AG08396 (cell line): ENCODE measurements around the gene ABT1.
"Not testable (repeated sequence)": the region's sequence is repeated elsewhere in the genome, so short reads cannot be mapped to it uniquely, and the experiment has no call there.

Source experiments
- DNase-seq: peaks from one replicate; pipeline ENCODE4 v3.0.0; 2012; ENCODE audit warnings: low spot score, mixed read lengths

ABT1 gene

GRCh38 chr6:26596579-26597388, at the start of gene ABT1:
ABT1 (plus strand) TSS chr6:26596953; CDS start chr6:26596983, 30 bp downstream.
- DNase-seq, result peak; percentile 95

GRCh38 chr6:26547363-26547762, 49.4 kb upstream of the ABT1 start:
- not testable (repeated sequence) for DNase-seq

- peak; percentile 57 for DNase-seq
These were observed 46.3 kb upstream of the ABT1 start for GRCh38 chr6:26550250-26550993.

DNA sequence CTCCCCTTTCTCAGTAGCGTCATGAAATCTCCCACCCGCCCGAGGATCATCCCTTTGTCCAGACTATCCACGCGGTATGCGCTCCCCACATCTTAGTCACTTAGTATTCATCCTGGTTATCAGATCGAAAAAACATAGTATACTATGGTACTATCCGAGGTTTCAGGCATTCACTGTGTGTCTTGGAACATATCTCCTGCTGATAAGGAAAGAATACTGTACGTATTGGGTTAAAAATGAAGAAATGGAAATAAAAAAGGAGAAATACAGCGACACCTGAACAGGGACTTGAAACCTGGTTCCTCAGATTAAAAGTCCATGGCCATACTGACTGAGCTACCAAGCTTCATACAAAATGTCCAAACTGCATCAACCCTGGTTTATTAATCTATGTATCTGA, 44.5 kb upstream of the ABT1 start:
- DNase-seq, result no peak

DNA sequence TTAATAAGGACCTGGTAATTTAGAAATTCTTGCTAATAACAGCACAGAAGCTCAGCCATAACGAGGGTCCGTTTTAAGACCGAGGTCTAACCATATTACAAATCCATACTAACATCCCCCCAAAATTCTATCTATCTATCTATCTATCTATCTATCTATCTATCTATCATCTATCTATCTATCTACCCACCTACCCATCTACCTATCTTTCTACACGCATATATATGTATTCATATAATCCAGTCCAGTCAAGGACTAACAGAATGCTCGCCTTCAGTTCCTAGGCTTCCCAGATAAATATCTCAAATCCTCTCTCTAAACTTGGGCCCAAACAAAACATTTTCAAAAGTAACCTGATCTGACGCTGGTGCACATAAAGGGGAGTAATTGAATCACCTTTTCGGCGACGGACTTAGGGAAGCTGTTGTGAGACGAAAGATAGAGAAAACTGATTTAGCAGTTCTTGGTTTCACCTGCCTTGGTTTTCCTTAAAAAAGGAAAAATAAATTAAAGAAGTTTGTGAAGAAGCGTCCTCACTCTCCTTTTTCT, 44.0 kb upstream of the ABT1 start:
- DNase-seq, result no peak

- peak; percentile 64 for DNase-seq
These were observed 43.5 kb upstream of the ABT1 start for GRCh38 chr6:26553264-26553634.

GRCh38 chr6:26553635-26554446, 42.9 kb upstream of the ABT1 start:
- peak; percentile 71 for DNase-seq

- no peak for DNase-seq
These were observed 42.4 kb upstream of the ABT1 start for GRCh38 chr6:26554447-26554696.

- DNase-seq, result no peak
These were observed 41.9 kb upstream of the ABT1 start for GRCh38 chr6:26554697-26555504.

DNA sequence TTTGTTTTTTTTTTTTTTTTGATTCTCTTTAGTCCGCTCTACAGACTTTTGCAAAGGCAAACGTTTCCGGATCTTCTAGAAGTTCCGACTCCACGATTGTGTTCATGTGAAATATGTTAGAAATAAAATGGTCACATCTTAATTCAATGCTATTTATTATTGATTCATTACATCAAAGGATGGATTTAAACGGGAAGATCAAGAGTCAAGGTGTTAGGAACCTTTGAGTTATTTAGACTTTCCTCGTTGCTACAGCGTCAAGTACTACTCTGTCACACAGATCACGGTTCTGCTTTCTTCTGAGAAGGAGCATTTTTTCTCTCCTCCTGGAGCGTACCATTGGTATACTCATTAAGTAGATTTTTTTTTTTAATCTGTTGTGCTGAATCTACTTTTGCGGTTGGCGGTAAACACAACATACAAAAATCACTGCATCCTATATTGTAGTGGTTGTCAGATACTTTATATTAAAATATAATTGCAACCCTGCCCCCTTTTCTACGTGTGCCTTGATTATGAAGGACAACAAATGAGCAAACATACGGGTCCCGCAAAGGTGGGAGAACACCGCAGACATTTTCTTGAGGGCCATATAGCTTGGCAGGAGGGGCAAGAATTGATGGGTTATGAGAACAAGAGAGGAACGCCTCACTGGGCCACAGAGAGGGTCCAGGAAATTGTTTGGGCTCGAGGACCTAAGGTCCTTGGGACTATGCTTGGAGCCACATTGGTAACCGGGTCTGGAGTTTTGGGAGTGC, 41.1 kb upstream of the ABT1 start:
- DNase-seq, result no peak

- DNase-seq, result peak; percentile 81
These were observed 40.3 kb upstream of the ABT1 start for GRCh38 chr6:26556263-26557070.

DNA sequence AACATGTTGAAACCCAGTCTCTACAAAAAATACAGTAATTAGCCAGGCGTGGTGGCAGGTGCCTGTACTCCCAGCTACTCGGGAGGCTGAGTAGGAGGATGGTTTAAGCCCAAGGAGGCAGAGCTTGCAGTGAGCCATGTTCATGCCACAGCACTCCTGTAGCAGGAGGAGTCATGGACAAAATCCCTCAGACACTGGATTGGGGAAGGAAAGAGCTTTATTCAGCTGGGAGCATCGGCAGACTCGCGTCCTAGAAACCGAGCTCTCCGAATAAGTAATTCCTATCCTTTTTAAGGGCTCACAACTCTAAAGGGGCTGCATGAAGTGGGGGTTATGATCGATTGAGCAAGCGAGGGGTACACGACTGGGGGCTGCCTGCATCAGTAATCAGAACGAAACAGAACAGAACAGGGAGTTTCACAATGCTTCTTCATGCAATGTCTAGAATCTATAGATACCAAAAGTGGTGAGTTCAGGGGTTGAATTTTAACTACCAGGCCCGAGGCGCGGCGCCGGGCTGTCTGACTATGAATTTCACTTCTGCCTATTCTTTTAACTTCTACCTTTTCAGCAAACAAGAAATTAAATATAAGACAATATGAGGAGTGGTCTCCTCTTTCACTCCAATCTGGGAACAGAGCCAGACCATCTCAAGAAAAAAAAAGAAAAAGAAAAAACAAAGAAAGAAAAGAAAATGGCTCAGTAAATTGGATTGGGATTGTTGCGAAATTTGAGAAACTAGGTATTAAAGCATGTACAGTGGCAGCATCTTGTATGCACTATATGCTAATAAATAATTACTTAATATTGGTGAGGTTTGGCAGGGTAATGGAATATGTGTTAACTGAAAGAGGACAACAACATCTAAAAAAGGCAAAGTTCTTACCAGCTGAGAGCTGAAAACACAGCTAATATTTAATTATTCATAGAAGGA, 35.0 kb upstream of the ABT1 start:
- DNase-seq, result no peak

DNA sequence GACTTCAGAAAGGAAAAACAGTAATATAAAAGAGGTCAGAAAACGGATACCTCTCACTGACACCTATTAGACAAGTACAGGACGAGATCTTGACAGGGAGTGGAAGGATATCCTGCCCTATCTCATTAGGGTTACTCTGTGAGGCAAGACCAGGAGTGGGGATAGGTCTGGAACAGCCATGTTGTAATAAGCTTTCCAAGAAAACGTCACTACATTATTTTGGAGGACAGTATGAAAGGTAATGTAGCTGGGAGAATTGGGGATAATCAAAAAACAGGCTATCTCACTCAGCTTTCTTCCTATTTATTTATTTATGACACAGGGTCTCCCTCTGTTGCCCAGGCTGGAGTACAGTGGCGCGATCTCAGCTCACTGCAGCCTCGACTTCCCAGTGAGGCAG, 33.3 kb upstream of the ABT1 start:
- DNase-seq, result no peak

GRCh38 chr6:26568601-26569432, 27.9 kb upstream of the ABT1 start:
- DNase-seq, result peak; percentile 81

DNA sequence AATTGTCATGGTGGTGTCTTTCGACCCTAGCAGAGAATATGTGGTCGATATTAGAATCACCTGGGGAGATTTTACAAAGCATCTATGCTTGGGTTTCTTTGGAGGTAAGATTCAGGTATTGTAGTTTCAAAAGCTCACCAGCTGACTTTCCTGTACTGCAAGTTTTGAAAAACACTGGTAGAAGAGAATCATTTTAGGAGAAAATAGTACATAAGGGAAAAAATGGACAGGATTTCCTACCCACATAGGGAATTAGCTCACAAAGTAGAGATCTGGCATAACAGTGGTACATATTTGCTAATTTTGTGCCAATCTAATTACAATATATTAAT, 27.4 kb upstream of the ABT1 start:
- no peak for DNase-seq

GRCh38 chr6:26570027-26570809, 26.5 kb upstream of the ABT1 start:
- DNase-seq, result no peak

GRCh38 chr6:26571592-26572296, 25.0 kb upstream of the ABT1 start:
- DNase-seq, result peak; percentile 60
